PC-9 (cell line): Measurements from ENCODE around the gene MMP24OS.

Experiments used
- EZH2 ChIP-seq: fragments of 200-600 bp; sonication (generic); IDR thresholded peaks from 2 replicates; pipeline ENCODE4 v1.8.0; 2017; ENCODE audit warnings: antibody characterized with exemption, low read depth
- TF ChIP-seq, protein P1 (sequence below): fragments of 200-600 bp; sonication (generic); conservative IDR thresholded peaks from 2 replicates; pipeline ENCODE4 v1.6.1; 2017; ENCODE audit warnings: mixed run types, antibody characterized with exemption, mild to moderate bottlenecking, moderate library complexity

GRCh38 chr20:35300469-35301262, 22.7 kb upstream of the MMP24OS start:
- no peak for TF ChIP-seq EZH2
- TF ChIP-seq, protein P1, sequence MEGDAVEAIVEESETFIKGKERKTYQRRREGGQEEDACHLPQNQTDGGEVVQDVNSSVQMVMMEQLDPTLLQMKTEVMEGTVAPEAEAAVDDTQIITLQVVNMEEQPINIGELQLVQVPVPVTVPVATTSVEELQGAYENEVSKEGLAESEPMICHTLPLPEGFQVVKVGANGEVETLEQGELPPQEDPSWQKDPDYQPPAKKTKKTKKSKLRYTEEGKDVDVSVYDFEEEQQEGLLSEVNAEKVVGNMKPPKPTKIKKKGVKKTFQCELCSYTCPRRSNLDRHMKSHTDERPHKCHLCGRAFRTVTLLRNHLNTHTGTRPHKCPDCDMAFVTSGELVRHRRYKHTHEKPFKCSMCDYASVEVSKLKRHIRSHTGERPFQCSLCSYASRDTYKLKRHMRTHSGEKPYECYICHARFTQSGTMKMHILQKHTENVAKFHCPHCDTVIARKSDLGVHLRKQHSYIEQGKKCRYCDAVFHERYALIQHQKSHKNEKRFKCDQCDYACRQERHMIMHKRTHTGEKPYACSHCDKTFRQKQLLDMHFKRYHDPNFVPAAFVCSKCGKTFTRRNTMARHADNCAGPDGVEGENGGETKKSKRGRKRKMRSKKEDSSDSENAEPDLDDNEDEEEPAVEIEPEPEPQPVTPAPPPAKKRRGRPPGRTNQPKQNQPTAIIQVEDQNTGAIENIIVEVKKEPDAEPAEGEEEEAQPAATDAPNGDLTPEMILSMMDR = no peak
